NCI-H2196 (cell line): ENCODE measurements around the gene SLIT1.

ENCODE experiments used
- DNase-seq: peaks from one replicate; lab custom pipeline; 2025; ENCODE audit not compliant: unreplicated experiment; lab: John Stamatoyannopoulos, UW

Gene SLIT1

GRCh38 chr10:97203220-97203619 is 17.5 kb upstream of the SLIT1 start:
- no peak for DNase-seq

DNA sequence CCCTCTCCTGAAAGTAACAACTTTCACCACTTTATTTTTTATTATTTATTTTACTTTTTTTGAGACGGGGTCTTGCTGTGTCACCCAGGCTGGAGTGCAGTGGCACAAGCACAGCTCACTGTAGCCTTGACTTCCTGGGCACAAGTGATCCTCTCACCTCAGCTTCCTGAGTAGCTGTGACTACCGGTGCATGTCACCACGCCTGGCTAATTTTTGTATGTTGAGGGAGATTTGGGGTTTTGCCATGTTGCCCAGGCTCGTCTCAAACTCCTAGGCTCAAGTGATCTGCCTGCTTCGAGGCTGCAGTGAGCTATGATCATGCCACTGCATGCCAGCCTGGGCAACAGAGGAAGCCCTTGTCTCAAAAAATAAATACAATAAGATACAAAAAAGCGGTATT is 14.9 kb upstream of the SLIT1 start:
- DNase-seq, result no peak

DNA sequence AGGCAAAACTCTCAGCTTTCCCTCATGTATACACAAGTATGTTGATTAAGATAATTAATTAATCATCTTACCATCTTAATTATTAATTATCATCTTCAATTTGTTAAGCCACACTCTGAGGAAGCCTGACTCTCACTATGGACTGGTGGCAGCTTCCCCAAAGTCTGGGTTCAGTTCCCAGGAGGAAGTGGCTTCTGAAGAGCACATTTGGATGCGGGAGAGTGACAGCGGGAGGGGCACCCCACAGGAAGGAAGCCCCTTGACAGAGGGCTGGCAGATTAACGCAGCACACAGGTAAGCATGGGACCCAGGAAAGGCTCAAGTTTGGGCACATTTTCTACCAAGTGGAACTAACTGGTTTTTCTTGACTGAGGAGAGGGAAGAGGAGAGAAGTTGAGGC is 13.4 kb upstream of the SLIT1 start:
- no peak for DNase-seq

- DNase-seq, result no peak
Observed at GRCh38 chr10:97197030-97197500, 11.3 kb upstream of the SLIT1 start.

GRCh38 chr10:97196223-97197029 is 10.7 kb upstream of the SLIT1 start:
- DNase-seq, result peak; percentile 56

GRCh38 chr10:97195706-97196222 is 10.0 kb upstream of the SLIT1 start:
- DNase-seq, result no peak

GRCh38 chr10:97192952-97193435 is 7.2 kb upstream of the SLIT1 start:
- DNase-seq, result no peak

DNA sequence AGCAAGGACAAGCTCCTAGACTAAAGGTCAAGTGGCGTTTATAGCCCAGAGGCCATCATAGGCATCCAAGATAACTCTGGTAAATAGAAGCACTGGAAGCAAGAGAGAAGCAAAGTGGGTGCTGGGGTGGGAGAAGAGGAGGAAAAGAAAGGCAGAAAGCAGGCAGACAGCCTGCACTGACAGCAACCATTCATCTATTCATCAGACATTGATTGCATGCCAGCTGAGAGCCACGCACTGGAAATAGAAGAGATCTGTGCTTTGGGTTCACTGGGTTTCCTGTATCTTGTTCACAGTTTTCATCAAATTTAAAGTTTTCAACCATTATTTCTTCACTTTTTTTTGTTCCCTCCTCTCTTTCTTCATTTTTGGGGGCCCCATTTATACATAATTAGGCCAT is 4.7 kb upstream of the SLIT1 start:
- no peak for DNase-seq

DNA sequence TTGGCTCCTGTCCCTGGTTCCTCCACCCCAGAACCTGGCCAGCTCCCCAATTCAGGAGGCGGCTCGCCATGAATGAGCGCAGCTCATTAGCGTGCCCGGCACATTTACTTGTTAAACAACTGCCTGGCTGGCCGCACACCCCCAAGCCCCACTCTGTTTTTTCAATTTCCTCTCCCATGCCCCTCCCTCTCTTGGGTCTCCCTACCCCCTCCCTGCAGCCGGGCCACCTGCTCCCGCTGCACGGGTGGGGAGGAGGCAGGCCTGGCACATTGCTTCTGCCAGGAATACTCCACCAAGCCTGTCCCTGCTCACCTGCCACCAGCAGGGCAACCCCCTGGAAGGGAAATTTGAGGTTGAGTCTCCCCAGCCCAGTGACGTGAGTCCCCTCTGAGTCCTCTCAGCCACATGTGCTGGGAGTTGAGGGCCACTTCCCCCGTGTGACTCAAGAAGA is 2.5 kb upstream of the SLIT1 start:
- peak; percentile 64 for DNase-seq

DNA sequence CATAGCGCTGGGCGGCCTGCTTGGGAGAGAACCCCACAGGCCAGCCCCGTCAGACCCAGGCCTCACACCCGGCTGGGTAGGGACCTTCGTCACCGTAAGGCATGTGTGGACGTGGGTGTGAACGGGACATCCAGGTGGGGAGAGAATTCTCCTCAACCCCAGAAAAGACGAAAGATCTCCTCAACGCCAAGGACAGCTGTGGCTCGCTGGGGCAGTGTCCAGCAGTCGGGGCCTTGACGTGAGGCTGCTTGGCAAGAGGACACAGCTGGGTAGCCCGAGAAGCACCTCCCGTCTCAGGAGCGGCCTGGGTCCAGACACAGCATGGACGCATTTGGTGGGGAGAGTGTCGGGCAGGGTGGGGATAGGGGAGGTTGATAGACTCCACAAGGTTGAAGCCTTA is 1.2 kb upstream of the SLIT1 start:
- no peak for DNase-seq

GRCh38 chr10:97184971-97185325 is 811 bp downstream of the SLIT1 start:
- DNase-seq, result no peak

DNA sequence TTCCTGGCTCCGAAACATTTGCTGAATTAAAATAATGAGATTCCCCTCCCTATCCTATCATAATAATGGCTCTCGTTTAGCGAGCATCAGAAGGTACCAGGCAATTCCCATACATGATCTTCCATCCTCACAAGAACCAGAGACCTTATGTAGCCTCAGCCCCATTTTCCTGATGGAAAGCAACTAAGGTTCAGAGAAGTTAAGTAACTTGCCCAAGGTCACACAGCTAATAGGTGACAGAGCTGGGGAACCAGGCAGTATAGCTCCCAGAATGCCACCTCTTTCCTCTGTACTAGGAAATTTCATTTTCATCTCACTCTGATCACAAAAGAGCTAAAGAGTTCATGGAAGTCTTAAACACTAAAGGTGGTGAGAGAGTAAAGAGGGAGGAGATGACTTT is 2.4 kb downstream of the SLIT1 start:
- DNase-seq, result no peak

GRCh38 chr10:97182288-97182990 is 3.3 kb downstream of the SLIT1 start:
- no peak for DNase-seq

DNA sequence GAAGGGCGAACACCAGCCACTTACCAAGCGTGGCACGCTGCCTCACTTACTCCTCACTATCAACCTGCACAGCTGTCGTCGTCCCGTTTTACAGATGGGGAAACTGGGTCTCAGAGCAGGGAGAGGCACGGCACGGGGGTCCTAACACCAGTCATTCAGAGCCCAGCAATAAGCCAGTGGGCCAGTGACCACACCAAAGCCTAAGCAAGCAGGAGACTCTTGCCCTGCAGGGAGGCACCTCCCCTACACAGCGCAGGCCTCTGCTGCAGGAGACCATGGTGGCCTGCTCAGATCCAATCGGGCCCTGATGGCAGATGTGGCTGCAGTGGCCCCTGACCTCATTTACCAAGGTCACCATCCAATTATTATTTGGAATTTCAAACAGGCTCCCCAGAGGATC is 4.8 kb downstream of the SLIT1 start:
- DNase-seq, result no peak

DNA sequence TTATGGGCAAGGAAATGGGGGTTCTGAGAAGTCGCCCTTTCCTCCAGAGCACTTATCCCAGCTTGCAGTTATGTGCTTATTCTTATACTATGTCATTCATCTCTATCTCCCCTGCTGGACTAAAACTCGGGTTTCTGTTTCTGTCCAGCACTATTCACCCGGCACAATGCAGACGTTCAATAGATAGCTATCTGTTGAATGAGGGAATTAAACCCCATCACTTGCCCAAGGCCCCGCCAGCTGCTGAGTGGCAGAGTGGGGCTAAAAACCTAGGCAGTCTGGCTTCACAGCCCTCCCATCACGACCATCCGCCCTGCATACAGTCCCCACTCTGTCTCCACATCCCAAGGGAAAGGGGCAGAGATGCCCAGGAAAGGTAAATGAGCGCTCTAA is 5.4 kb downstream of the SLIT1 start:
- no peak for DNase-seq

GRCh38 chr10:97179731-97180362 is 5.9 kb downstream of the SLIT1 start:
- DNase-seq, result no peak

DNA sequence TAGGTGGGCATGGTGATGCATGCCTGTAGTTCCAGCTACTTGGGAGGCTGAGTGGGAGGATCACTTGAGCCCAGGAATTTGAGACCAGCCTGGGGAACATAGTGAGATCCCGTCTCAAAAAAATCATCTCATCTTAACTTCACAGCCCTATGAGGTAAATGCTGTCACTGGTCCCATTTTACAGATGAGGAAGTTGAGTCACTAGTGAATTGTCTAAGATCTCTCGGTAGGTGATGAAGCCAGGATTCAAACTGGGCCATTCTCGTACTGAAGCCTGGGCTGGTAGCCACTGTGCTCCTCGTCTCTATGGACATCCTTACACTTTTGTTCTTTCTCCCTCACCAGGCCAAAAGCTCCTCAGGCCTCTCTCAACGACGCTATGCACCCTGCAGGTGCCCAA is 6.4 kb downstream of the SLIT1 start:
- no peak for DNase-seq

- no peak for DNase-seq
Observed at GRCh38 chr10:97178074-97178473, 7.7 kb downstream of the SLIT1 start.

DNA sequence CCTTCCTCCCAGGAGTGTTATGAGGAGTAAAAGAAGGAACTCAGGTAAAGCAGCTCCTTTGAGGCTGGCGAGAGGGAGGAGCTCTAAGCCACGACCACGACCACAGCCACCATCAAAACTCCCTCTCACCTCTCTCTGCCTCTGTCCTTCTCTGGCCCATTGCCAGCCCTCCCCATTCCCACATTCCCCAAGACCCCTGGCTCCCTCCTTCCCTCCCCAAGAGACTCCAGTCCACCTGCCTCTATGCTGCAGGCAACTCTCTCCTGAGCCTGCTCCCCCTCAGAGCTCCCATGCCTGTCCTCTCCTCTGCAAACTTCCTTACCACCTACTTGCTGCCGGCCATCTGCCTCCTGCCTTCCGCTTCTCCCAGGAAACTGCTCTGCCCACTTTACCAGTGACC is 9.5 kb downstream of the SLIT1 start:
- no peak for DNase-seq

- no peak for DNase-seq
Observed at GRCh38 chr10:97175586-97175985, 10.2 kb downstream of the SLIT1 start.

GRCh38 chr10:97174941-97175340 is 10.8 kb downstream of the SLIT1 start:
- DNase-seq, result no peak
